OCI-M1 (cell line): ENCODE measurements around the gene DDC.
A peak's percentile ranks its signal among the peaks of the same experiment; 100 is the strongest.
"Not testable (repeated sequence)": the region's sequence is repeated elsewhere in the genome, so short reads cannot be mapped to it uniquely, and the experiment has no call there.

Experiments used
- DNase-seq: peaks from one replicate; lab custom pipeline; 2025; lab: John Stamatoyannopoulos, UW

The DDC gene

DNA sequence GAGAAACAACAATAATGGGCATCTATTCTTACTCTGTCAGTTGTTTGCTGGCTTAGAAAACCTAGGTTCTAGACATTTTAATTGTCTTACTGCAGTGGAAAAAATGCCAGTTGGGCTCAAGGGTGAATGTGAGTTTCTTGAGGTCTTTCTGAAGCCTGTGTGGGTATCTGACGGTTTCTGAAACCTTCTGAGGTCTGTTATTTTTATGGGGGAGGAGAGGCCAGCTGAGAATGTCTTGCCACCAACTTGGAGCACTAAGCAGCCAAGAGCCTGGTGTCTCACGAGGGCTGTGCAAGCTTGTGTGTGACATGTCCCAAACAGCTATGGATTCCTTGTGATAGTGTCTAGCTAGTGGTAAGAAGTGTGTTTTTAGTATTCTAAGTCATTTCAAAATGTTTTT is 24.2 kb upstream of the DDC start:
- DNase-seq: no peak

DNA sequence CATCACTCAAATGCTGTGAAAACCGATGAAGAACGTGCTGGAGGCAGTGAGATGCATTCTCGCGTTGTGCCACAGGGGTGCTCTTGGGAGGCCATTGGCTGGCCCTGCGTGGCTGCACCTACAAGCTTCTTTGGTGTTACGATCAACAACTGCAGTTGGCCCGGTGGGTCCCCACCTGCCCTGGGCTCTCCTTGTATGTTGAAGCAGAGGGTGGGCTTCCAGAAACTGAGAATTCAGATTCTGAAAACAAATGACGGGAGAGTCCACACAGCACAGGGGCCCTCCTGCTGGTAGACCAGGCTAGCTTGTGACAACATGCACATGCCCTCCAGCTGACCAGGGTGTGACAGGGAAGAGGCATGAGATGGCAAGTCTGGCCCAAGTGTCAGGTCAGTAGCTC is 23.7 kb upstream of the DDC start:
- DNase-seq: peak; percentile 23

DNA sequence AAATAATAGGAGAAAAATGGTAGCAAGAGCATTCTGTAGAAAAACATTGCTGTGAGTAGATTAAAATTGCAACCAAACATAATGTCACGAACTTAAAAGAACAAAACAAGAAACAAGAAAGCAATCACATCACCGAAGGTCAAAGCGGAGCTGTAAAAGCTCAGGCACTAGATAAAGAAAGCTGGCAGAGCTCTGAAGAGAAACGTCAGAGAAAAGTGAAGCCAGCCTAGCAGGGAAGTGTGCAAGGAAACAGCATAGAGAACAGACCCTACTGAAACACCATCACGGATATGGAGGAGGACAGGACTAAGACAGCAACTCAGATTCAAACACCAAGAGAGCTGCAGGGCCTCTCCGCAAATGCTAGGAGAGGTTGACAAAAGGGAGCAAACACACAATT is 22.5 kb upstream of the DDC start:
- DNase-seq: no peak

DNA sequence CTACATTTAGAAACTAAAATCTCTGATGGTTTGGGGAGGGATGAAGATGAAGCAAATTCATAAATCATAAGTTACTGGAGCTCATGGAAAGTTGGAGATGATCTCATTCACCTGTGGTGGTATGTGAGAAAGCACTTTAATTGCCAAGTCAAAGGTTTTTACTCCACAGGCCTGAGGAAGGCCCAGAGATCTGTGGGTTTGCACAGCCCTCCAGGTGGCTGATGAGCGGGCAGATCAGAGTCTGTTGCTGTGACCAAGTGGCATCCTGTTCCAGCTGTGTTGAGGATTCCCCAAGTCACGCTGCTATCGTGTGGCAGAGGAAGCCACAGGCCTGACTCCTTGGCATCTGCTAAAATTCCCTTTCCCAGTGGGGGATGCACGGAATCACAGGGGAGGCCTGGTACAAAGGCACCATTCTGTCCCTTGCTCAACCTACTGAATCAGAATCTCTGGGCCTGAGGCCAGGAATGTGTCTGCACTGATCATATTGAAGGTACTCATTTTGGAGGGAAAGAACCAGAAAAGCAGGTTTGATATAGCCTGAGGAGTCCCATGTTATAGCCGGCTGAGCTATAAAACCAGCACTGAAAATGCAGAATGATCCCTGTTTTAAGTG is 19.7 kb upstream of the DDC start:
- no peak for DNase-seq

DNA sequence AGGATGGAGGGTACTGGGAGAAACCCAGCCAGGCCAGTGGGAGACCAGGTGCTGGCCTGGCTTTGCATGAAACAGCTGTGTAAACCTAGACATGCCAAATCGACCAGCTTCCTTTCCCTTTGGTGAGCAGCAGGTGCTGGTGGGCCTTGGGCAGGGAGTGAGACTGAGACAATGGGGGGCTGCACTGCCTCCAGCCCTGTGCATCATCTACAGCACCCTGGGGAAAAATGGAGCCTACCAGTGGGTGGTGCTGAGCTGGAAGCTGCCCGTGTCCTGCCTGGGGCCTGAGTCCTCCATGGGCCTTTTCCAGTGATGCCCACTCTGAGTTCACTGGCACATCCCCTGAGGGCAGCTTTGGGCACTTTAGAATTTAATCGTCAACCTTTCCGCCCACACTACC is 19.2 kb upstream of the DDC start:
- DNase-seq: no peak

DNA sequence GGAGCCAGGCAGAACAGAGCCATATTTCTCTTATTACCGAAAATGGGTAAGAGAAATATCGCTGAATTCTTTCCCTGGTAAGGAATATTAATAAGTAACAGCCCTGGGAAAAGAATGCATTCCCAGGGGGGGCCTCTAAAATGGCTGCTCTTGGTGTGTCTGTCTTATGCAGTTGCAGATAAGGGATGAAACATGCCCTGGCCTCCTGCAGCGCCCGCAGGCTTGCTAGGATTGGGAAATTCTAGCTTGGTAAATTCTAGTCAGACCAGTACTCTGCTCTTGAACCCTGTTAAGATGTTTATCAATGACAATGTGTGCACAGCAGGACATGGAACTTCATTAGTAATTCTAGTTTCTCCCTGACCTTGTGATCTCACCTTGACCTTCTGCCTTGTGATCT is 18.1 kb upstream of the DDC start:
- not testable (repeated sequence) for DNase-seq

DNA sequence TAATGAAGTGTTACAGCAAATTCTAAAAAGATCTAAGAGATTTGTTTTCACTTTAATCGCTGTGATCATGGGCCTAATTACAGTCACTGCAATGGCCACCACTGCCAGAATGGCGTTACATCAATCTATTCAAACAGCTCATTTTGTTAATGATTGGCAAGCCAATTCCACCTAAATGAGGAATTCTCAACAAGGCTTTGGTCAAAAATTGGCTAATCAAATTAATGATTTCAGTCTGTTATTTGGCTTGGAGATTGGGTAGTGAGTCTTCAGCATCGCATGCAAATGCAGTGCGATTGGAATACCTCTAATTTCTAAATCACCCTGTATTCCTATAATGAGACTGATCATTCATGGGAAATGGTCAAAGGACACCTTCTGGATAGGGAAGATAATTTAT is 17.1 kb upstream of the DDC start:
- DNase-seq: not testable (repeated sequence)

DNA sequence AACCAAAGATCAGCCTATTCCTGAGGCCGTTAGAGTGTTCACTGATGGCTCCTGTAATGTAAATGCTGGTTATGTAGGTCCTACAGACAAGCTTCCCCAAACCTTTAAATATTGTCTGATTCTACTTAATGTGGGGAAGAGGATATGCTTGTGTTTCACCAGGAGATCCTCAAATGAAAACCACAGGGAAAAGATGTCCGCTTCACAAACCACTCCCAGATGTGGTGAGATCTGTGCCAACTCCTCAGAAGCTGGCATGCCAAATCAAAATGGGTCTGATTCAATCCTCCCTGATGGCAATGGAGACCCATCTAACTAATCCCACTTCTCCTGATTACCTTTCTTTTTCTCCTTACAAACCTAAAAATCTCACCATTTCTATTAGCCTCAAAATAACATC is 15.5 kb upstream of the DDC start:
- DNase-seq: not testable (repeated sequence)

DNA sequence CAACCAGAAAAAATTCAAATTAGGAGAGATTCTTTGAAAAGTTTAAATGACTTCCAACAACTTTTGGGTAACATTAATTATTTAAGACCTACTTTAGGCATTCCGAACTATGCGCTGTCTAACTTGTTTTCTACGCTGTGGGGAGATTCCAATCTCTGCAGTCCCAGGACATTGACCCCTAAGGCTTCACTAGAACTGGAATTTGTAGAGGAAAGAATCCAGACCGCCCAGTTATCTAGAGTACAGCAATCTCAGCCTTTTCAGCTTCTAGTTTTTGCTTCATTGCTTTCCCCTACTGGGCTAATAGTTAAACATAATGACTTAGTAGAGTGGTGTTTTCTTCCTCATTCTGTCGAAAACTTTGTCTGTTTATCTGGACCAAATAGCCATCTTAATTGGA is 14.9 kb upstream of the DDC start:
- DNase-seq: no peak

DNA sequence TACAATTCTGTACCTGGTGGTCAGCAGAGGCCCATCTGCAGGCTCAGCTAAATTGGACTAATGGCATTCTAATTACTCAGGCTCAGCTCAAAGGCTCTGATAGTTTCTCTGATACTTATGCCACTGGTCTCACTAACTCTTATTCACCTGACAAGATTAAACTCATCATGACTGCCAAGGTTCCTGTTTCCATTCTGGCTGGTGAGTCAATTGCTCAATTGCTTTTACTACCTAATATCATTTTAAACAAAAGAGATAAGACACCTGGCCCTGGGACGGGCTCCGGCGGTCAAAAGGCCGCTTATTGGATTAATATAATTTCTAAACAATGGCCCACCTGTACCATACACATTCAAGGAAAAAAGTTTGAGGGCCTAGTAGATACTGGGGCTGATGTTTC is 12.9 kb upstream of the DDC start:
- not testable (repeated sequence) for DNase-seq

DNA sequence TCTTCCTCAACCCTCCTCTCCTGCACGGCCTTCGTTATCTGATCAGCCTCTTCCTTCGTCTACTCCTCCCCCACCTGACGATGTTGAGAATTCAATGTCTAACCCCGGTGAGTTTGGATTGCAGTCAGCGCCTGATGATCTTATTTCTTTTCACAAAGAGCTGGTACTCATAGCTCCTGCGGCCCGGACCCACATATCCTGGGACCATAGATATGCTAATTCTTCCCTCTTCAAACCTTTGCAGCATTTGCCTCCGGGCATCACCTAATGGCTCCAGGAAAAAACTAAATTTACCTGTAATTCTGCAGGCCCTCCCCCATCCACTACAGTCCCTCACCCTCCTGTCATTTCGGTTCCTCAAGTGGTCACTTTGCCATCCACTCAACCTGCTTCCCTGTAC is 12.4 kb upstream of the DDC start:
- no peak for DNase-seq

DNA sequence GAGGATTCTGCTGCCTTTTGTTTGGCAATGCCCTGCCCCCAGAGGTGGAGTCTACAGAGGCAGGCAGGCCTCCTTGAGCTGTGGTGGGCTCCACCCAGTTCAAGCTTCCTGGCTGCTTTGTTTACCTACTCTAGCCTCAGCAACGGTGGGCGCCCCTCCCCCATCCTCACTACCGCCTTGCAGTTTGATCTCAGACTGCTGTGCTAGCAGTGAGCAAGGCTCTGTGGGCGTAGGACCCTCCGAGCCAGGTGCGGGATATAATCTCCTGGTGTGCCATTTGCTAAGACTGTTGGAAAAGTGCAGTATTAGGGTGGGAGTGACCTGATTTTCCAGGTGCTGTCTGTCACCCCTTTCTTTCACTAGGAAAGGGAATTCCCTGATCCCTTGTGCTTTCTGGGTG is 11.2 kb upstream of the DDC start:
- DNase-seq: not testable (repeated sequence)

DNA sequence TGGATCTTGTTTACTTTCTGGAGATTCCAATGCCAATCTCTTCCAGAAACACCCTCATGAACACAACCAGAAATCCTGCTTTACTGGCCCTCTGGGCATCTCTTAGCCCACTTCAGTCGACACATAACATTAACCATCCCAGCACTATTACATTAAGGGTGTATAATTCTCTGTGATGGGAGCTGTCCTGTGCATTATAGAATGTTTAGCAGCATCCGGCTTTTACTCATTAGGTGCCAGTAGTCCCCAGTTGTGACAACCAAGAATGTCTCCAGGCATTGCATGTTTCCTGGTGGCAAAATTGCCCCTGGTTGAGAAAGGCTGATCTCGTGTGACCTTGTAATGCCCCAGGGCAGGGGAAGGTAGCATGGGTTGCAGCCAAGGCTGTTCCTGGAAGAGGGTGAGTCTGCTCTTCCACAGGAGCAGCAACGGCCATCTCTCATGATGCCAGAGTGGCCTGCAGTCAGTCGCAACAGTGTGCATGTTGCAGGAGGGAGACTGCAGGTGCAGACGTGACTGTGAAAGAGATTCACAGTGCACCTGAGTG is 2.6 kb upstream of the DDC start:
- no peak for DNase-seq

DNA sequence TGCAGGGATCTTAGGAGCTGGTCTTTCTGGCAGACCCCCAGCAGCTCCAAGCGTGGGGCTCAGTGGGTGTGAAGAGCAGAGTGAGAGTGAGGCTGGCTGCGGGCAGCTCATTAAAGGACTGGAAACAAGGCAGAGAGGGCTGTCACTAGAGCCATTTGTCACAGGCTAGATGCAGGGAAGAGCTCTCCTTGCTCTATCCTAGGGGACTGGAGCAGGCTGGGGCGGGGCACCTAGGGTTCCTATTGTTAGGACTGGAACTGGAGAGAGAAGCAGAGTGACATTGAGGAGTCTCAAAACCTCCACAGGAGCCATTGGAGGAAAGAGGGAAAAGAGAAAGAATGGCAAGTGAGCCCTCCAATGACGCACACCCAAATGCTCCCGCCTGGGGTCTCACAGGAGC is 772 bp upstream of the DDC start:
- DNase-seq: no peak

DNA sequence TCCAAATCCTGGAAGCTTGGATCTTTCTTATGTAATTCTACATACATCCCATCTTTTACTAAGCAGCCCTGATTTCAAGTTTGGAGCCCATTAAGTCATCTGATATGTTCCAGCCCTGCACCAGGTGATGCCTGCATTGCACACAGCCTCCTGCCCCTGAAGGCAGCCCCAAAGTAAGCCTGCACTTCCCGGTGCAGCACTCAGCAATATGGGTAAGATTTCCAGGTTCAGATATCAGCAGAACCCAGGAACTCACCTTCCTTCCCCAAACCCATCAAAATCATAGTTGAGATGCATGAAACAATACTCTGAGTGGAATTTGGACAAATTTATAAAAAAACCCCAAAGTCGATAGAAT is 333 bp upstream of the DDC start:
- DNase-seq: no peak

DNA sequence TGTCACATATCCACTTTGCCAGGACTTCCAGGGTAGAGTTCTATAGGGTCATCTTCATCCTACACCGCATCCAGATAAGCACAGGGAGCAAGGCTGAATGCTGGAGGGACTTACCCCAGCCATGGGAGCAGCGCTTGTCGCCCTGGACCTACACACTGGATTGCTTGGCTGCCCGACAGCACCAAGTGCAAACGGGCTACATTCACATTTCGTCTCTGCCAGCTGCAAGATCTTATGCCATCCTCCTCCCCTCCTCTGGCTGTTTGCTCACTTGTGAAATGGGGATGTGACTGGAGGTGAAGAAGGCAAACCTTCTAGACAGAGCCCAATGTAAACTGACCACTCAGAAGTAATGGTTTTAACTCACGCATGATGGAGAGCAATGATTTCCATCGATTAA is 1.0 kb downstream of the DDC start:
- no peak for DNase-seq

DNA sequence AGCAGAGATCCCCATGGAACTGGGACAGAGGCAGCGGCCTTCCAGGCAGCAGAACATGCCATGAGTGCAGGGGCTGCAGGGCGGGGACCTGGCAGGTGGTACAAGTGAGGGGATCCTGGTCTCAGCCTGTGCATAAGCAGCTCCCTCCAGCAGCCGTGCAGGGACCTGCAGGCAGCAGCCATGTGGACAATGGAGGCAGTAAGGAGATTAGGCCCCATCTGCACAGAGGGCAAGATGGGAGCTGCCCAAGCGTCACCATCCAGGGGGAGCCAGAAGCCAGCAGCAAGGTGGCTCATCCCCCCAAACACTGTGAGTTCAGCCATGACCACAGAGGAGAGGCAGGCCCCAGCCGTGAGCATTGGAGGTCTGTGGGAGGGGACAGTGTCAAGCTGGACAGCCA is 3.1 kb downstream of the DDC start:
- DNase-seq: no peak

DNA sequence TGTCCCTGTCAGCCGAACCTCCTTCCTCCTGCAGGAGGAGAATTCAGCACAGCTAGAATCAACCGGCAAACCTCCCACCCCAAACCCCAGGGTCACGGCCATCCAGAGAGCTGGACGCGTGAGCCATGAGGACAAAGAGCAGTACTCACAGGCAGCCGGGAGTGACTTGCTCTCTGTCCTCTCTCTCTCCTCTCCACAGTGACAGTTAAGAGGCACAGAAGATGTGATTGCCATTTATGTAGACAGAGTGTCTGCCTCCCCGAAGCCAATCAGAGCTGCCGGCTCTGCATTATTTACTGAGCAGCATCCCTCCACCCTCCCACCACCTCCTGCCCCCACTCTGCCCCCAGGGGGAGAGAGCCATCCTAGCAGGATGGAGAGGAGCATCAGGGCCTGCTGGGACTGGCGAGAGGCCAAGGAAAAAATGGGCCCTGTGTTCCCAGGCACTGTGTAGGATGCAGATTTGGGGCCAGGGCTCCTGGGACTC is 4.3 kb downstream of the DDC start:
- DNase-seq: no peak

DNA sequence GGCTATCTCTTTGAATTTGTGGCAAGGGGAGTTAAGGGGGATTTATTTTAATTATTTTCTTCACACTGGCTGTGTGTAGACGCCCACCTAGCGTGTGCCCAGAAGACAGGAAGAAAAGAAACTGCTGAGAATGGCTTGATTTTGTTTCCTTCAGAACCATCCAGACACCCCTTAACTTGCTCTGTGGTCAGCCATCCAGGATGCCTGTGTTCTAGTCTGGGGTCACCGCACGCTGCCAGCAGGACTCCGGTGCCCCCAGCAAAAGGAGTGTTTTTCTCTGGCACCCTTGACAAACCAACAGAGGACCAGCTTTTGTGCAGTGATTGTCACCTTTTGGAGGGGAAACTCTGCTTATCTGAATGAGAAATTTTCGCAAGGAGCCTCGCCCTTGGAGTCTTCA is 5.3 kb downstream of the DDC start:
- no peak for DNase-seq

DNA sequence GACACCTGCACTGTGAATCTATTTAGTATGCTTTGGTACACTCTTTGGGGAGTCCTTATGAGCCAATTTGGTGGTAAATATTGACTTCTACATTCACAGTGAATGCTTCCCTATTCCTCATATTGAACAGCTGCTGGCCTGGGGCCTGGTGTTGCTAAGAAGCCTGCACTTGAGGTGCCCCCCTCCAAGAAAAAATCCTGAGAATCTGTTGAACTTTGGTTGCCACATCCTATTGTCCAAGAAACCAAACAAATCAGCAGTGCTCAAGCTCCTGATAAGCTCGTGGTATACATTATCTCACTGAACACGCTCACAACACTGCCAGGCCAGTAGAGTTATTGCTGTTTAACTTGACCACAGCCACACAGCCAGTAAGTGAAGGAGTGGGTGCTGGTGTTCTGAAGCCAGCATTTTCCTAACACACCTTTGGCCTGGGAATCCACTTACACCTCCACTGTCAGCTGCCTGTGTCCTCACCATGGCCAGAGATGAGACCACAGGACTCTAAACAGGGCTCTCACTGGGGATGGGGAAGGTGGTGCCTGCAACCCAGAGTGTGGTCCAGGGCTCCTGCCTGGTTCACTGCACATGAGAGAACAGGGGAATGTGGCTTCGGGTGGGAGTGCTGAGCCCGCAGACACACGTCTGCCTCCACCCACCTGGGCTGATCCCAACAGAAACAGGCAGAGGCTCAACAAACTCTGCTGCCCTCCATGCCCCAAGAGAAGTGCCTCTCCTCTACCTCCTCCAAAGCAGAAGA is 6.7 kb downstream of the DDC start:
- DNase-seq: peak; percentile 89

DNA sequence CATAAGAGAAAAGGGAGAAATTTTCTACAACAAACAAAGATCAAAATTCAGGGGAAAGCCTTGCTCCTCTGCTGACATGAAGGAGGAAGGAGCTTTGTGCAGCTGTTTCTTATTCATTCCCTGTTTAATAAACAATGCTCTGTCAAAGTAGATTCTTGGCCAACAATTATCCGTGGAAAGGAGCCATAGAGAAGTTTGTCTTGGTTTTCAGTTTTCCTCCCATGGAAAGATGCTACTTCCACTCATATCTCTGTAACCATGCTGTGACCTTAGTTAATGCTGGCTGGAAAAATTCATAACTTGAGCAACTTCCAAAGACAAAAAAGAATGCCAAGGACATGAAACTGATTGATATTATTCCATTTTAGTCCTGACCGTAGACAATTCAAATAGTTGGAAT is 8.1 kb downstream of the DDC start:
- no peak for DNase-seq

DNA sequence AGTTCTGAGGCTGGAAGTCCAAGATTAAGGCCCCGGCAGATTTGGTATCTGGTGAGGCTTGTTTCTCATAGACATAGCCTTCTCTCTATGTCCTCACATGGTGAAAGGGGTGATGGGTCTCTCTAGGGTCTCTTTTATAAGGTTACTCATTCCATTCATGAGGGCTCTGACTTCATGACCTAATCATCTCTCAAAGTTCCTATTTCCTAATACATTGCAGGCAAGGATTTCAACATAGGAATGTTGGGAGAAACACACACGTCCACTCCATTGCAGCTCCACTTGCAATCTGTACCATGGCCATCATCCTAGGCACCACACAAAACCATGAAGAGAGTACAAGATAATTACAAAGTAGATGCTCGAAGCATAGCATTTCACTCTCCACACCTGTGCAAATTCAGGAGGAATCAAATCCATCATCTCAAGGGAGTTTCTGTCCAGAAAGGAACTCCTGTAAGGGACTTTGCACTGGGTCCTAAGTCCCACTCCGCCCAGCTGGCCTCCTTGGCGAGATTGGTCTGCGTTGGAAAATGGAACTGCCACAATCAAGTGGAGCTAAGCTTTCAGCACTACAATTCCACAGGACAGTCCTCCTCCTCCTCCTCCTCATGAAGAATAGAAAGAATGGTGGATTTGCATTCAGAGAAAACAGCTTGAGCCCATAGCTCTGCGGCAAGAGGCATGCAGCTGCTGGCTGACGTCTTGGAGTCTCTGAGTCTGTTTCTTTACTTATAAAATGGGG is 8.8 kb downstream of the DDC start:
- DNase-seq: no peak

DNA sequence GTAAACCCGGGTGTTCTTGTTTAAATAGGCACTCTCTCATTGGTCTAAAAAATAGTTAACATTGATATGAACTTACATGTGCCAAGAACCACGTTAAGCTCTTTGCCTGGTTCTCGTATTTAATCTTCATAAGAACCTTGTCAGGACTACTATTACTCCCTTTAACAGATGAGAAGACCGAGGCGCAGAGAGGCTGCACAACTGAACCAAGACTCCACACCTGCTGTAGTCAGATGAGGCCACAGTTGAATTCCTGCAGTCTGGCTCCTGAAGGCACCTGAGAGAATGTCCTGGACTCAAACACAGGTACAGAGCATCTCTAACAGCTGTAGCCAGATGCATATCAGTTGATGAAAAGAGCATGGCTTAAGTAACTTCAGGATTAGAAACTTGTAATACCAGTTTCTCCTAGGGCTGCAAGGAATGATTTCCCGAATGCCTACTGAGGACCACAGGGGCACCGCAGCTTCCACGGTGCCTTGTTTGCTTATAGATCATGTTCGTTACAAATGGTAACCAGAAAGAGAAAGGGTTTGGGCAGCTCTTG is 9.5 kb downstream of the DDC start:
- DNase-seq: no peak
